MM.1S (cell line): Measurements from ENCODE around the gene BGN.

Source experiments
- DNase-seq: peaks from one replicate; pipeline ENCODE4 v3.0.0-alpha.2; 2015
- H2AFZ ChIP-seq: fragments of 300-600 bp; sonication (generic); 2 replicates; pipeline ENCODE4 v1.6.0; 2016; ENCODE audit warnings: antibody characterized with exemption, low read length
- H3F3A ChIP-seq: fragments of 300-600 bp; sonication (generic); 2 replicates; pipeline ENCODE4 v1.6.1; 2016; ENCODE audit warnings: mild to moderate bottlenecking, antibody characterized with exemption, low read length, moderate library complexity, mixed read lengths; ENCODE audit not compliant: insufficient read depth
- H3K27ac ChIP-seq: fragments of 300-600 bp; sonication (generic); 2 replicates; pipeline ENCODE4 v1.5.1; 2016; ENCODE audit warnings: mild to moderate bottlenecking, low read length
- H3K27me3 ChIP-seq: fragments of 300-600 bp; sonication (generic); replicated peaks from 2 replicates; pipeline ENCODE4 v1.6.0; 2016; ENCODE audit warnings: low read length; ENCODE audit not compliant: insufficient read depth
- H3K36me3 ChIP-seq: fragments of 300-600 bp; sonication (generic); replicated peaks from 2 replicates; pipeline ENCODE4 v1.6.1; 2016; ENCODE audit warnings: mild to moderate bottlenecking, low read length, mixed read lengths; ENCODE audit not compliant: insufficient read depth
- H3K4me1 ChIP-seq: fragments of 300-600 bp; sonication (generic); 2 replicates; pipeline ENCODE4 v1.6.1; 2016; ENCODE audit warnings: low read length, mixed read lengths
- H3K4me2 ChIP-seq: fragments of 300-600 bp; sonication (generic); 2 replicates; pipeline ENCODE4 v1.6.0; 2016; ENCODE audit warnings: low read depth, low read length
- H3K4me3 ChIP-seq: fragments of 300-600 bp; sonication (generic); 2 replicates; pipeline ENCODE4 v1.5.1; 2016; ENCODE audit warnings: low read length, mixed read lengths
- H3K79me2 ChIP-seq: fragments of 300-600 bp; sonication (generic); 2 replicates; pipeline ENCODE4 v1.6.1; 2016; ENCODE audit warnings: mixed run types, low read length, mixed read lengths
- H3K9ac ChIP-seq: fragments of 300-600 bp; sonication (generic); 2 replicates; pipeline ENCODE4 v1.6.1; 2016; ENCODE audit warnings: low read length, mixed read lengths
- H3K9me2 ChIP-seq: fragments of 300-600 bp; sonication (generic); replicated peaks from 2 replicates; pipeline ENCODE4 v1.6.1; 2016; ENCODE audit warnings: mild to moderate bottlenecking, low read length, mixed read lengths; ENCODE audit not compliant: insufficient read depth
- H3K9me3 ChIP-seq: fragments of 300-600 bp; sonication (generic); replicated peaks from 2 replicates; pipeline ENCODE4 v1.6.1; 2016; ENCODE audit warnings: mild to moderate bottlenecking, low read length, mixed read lengths; ENCODE audit not compliant: insufficient read depth
- H4K20me1 ChIP-seq: fragments of 300-600 bp; sonication (generic); 2 replicates; pipeline ENCODE4 v1.6.1; 2016; ENCODE audit warnings: mild to moderate bottlenecking, low read length, moderate library complexity, mixed read lengths; ENCODE audit not compliant: insufficient read depth
- CTCF ChIP-seq: fragments of 300-600 bp; sonication (generic); IDR thresholded peaks from 2 replicates; pipeline ENCODE4 v1.5.1; 2016; ENCODE audit warnings: antibody characterized with exemption, low read length, mixed read lengths
- EZH2 ChIP-seq: fragments of 300-600 bp; sonication (generic); optimal IDR thresholded peaks from 2 replicates; pipeline ENCODE3; 2017; ENCODE audit warnings: low read depth, mild to moderate bottlenecking, antibody characterized with exemption, low read length, mixed read lengths
- EZH2phosphoT487 ChIP-seq: fragments of 300-600 bp; sonication (generic); IDR thresholded peaks from 2 replicates; pipeline ENCODE4 v1.6.1; 2018; ENCODE audit warnings: antibody characterized with exemption, low read length

The BGN gene

DNA sequence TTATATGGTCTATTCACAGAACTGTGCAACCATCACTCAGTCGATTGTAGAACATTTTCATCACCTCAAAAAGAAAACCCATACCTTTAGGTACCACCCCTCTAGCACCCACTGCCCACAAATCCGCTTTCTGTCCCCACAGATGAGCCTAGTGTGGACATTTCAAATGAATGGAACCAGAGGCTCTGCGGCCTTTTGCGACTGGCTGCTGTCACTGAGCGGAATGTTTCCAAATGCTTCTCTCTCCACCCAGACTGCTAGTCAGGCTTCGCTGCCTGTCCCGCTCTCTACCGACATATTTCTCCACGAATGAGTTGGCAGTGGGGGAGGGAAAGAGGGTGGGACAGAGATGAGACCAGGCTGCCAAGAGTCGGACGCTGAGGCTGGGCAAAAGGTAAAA, 1.7 kb upstream of the BGN start:
- Histone ChIP-seq H3K79me2 (no peaks in the 10 kb centered on the region), H2AFZ (no peak overlapping the region), H3K4me2 (no peak overlapping the region), H3K36me3 (no peaks in the 10 kb centered on the region), H3K27me3 (peaks cover 53% of the 10 kb centered on the region), H4K20me1 (no peaks in the 10 kb centered on the region), H3F3A (no peaks in the 10 kb centered on the region), H3K9ac (no peak overlapping the region), H3K4me3 (no peak overlapping the region), H3K9me2 (no peaks in the 10 kb centered on the region), H3K4me1 (no peaks in the 10 kb centered on the region), H3K9me3 (no peaks in the 10 kb centered on the region), H3K27ac (no peak overlapping the region)
- no peak for TF ChIP-seq CTCF
- no peak for TF ChIP-seq EZH2
- TF ChIP-seq EZH2phosphoT487: no peak
- no peak for DNase-seq

GRCh38 chrX:153494061-153494460, 719 bp upstream of the BGN start:
- no peaks in the 10 kb centered on the region for H3K9me3 ChIP-seq
- no peak overlapping the region for H3K4me2 ChIP-seq
- H3K4me3 ChIP-seq: no peak overlapping the region
- no peak for TF ChIP-seq EZH2
- no peak for TF ChIP-seq EZH2phosphoT487
- TF ChIP-seq CTCF: no peak
- no peak for DNase-seq
- no peak overlapping the region for H3K9ac ChIP-seq
- no peaks in the 10 kb centered on the region for H3K36me3 ChIP-seq
- H3K79me2 ChIP-seq: no peaks in the 10 kb centered on the region
- H3K9me2 ChIP-seq: no peaks in the 10 kb centered on the region
- no peaks in the 10 kb centered on the region for H3K4me1 ChIP-seq
- H2AFZ ChIP-seq: no peak overlapping the region
- H3K27ac ChIP-seq: no peak overlapping the region
- no peaks in the 10 kb centered on the region for H4K20me1 ChIP-seq
- no peaks in the 10 kb centered on the region for H3F3A ChIP-seq
- peaks cover 46% of the 10 kb centered on the region for H3K27me3 ChIP-seq

DNA sequence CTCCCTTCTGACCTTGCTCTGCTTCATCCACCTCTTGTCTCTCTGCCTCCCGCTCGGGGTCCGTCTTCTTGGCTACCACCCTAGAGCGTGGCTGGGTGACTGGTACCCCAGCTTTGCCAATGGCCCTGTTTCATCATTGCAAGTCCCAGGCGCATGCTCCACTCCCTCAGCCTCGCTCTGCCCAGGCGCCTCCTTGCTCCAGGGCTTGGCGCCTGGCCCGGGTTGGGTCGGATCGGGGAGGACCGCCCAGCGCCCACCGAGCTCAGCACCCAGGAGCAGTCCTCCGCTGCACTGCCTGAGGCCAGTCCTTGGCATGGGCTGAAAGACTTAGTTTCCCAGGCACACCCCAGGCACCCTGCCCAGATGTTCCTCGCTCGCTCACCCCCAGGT, 577 bp downstream of the BGN start:
- Histone ChIP-seq H3K4me1 (no peaks in the 10 kb centered on the region), H4K20me1 (no peaks in the 10 kb centered on the region), H3K9ac (no peak overlapping the region), H3K9me3 (no peaks in the 10 kb centered on the region), H3K4me2 (no peak overlapping the region), H3K79me2 (no peaks in the 10 kb centered on the region), H3K4me3 (no peak overlapping the region), H3K27me3 (peaks cover 38% of the 10 kb centered on the region), H3K36me3 (no peaks in the 10 kb centered on the region), H3K27ac (no peak overlapping the region), H3F3A (no peaks in the 10 kb centered on the region), H2AFZ (no peak overlapping the region), H3K9me2 (no peaks in the 10 kb centered on the region)
- DNase-seq: no peak
- no peak for TF ChIP-seq EZH2phosphoT487
- TF ChIP-seq CTCF: no peak
- TF ChIP-seq EZH2: no peak
